Chondrocyte (in vitro differentiated cells): Measurements from ENCODE around the gene DNPEP. TPM values are rescaled to one million over a fixed set of nuclear protein-coding genes. Genes with fewer than 3 reads are reported as not detected.
"Not testable (repeated sequence)": the region's sequence is repeated elsewhere in the genome, so short reads cannot be mapped to it uniquely, and the experiment has no call there.

Experiments
- DNase-seq: peaks from one replicate; pipeline ENCODE4 v3.0.0; 2021; ENCODE audit warnings: mixed read lengths, low spot score
- H3K27ac Mint-ChIP-seq: one replicate; pipeline ENCODE4 v1.8.0; 2021; ENCODE audit warnings: mild to moderate bottlenecking, moderate library complexity, mixed read lengths; ENCODE audit not compliant: unreplicated experiment
- H3K27me3 Mint-ChIP-seq: 2 replicates; pipeline ENCODE4 v1.8.0; 2021; ENCODE audit warnings: low read depth, mixed read lengths
- H3K36me3 Mint-ChIP-seq: 2 replicates; pipeline ENCODE4 v1.8.0; 2021; ENCODE audit warnings: low read depth, mixed read lengths
- H3K4me1 Mint-ChIP-seq: 2 replicates; pipeline ENCODE4 v1.8.0; 2021; ENCODE audit warnings: low read depth, mild to moderate bottlenecking, mixed read lengths
- H3K4me3 Mint-ChIP-seq: one replicate; pipeline ENCODE4 v1.8.0; 2021; ENCODE audit warnings: mild to moderate bottlenecking, moderate library complexity, mixed read lengths; ENCODE audit not compliant: unreplicated experiment
- H3K9me3 Mint-ChIP-seq: 2 replicates; pipeline ENCODE4 v1.8.0; 2021; ENCODE audit warnings: low read depth, mixed read lengths
- CTCF ChIP-seq: fragments of 200-600 bp; sonication (generic); IDR thresholded peaks from 2 replicates; pipeline ENCODE4 v1.5.0; 2021; ENCODE audit warnings: antibody characterized with exemption, mild to moderate bottlenecking, moderate library complexity
- total RNA-seq: library from RNA; stranded (reverse); gene quantifications from 3 replicates; pipeline ENCODE4 v1.2.1, GENCODE V29; 2021

DNPEP gene
- total RNA-seq, 1 donor from 2014 or later, result 42.3 TPM

GRCh38 chr2:219396863-219397457 is 9.2 kb upstream of the DNPEP start:
- no peak for TF ChIP-seq CTCF
- peaks cover 5% of the 10 kb centered on the region for H3K4me1 Mint-ChIP-seq

GRCh38 chr2:219395609-219396008 is 7.9 kb upstream of the DNPEP start:
- DNase-seq, result no peak
- Mint-ChIP-seq H3K9me3 (no peaks in the 10 kb centered on the region), H3K27me3 (peaks cover 3% of the 10 kb centered on the region), H3K27ac (no peak overlapping the region), H3K4me3 (no peak overlapping the region), H3K4me1 (peaks cover 5% of the 10 kb centered on the region), H3K36me3 (peaks cover 2% of the 10 kb centered on the region)
- no peak for TF ChIP-seq CTCF

More at GRCh38 chr2:219396863-219397457, 9.2 kb upstream of the DNPEP start:
- peaks cover 2% of the 10 kb centered on the region for H3K36me3 Mint-ChIP-seq
- no peak overlapping the region for H3K4me3 Mint-ChIP-seq
- no peak for DNase-seq
- H3K9me3 Mint-ChIP-seq, result no peaks in the 10 kb centered on the region
- H3K27me3 Mint-ChIP-seq, result peaks cover 3% of the 10 kb centered on the region
- no peak overlapping the region for H3K27ac Mint-ChIP-seq

GRCh38 chr2:219395056-219395455 is 7.3 kb upstream of the DNPEP start:
- H3K9me3 Mint-ChIP-seq, H3K36me3 Mint-ChIP-seq, DNase-seq, H3K27me3 Mint-ChIP-seq, H3K27ac Mint-ChIP-seq, H3K4me3 Mint-ChIP-seq, H3K4me1 Mint-ChIP-seq: not testable (repeated sequence)

- no peak for TF ChIP-seq CTCF
- peak; percentile 36 for DNase-seq
- H3K27ac Mint-ChIP-seq, result no peak overlapping the region
- peaks cover 2% of the 10 kb centered on the region for H3K36me3 Mint-ChIP-seq
- H3K4me3 Mint-ChIP-seq, result no peak overlapping the region
- no peaks in the 10 kb centered on the region for H3K9me3 Mint-ChIP-seq
- H3K4me1 Mint-ChIP-seq, result peaks cover 11% of the 10 kb centered on the region
- peaks cover 3% of the 10 kb centered on the region for H3K27me3 Mint-ChIP-seq
Measured at GRCh38 chr2:219392754-219393153, 5.0 kb upstream of the DNPEP start.

GRCh38 chr2:219388907-219389156 is 1.1 kb upstream of the DNPEP start:
- peaks cover 10% of the 10 kb centered on the region for H3K36me3 Mint-ChIP-seq
- peak overlapping the region; percentile 41 for H3K27ac Mint-ChIP-seq
- peaks cover 14% of the 10 kb centered on the region for H3K4me1 Mint-ChIP-seq
- peaks cover 3% of the 10 kb centered on the region for H3K27me3 Mint-ChIP-seq
- no peak for DNase-seq
- no peak for TF ChIP-seq CTCF
- H3K4me3 Mint-ChIP-seq, result peak overlapping the region; percentile 55
- H3K9me3 Mint-ChIP-seq, result no peaks in the 10 kb centered on the region

GRCh38 chr2:219388121-219388906 is 602 bp upstream of the DNPEP start:
- peaks cover 14% of the 10 kb centered on the region for H3K4me1 Mint-ChIP-seq
- peaks cover 3% of the 10 kb centered on the region for H3K27me3 Mint-ChIP-seq
- peak; percentile 77 for TF ChIP-seq CTCF
- peaks cover 10% of the 10 kb centered on the region for H3K36me3 Mint-ChIP-seq
- H3K9me3 Mint-ChIP-seq, result no peaks in the 10 kb centered on the region
- H3K27ac Mint-ChIP-seq, result peak overlapping the region; percentile 41
- peak overlapping the region; percentile 55 for H3K4me3 Mint-ChIP-seq
- peak; percentile 99 for DNase-seq
